ENCODE measurements around the gene PDLIM5.
A peak's percentile ranks its signal among the peaks of the same experiment; 100 is the strongest.

PDLIM5 gene

GRCh38 chr4:94603170-94603747, 151.5 kb downstream of the PDLIM5 start:
- ATAC-seq = peak; percentile 97
- TF ChIP-seq BACH2 (CRISPR knock-in tag; IDR thresholded peaks at IDR 0.05; ENCODE audit: borderline replicate concordance) = no peak
- TF ChIP-seq, protein P1, sequence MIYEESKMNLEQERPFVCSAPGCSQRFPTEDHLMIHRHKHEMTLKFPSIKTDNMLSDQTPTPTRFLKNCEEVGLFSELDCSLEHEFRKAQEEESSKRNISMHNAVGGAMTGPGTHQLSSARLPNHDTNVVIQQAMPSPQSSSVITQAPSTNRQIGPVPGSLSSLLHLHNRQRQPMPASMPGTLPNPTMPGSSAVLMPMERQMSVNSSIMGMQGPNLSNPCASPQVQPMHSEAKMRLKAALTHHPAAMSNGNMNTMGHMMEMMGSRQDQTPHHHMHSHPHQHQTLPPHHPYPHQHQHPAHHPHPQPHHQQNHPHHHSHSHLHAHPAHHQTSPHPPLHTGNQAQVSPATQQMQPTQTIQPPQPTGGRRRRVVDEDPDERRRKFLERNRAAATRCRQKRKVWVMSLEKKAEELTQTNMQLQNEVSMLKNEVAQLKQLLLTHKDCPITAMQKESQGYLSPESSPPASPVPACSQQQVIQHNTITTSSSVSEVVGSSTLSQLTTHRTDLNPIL (CRISPR knock-in tag; IDR thresholded peaks at IDR 0.05; ENCODE audit: low read depth) = peak; percentile 46; the same call in 1 of the 2 replicates
- peak; percentile 72 for TF ChIP-seq ISL1 (CRISPR knock-in tag; IDR thresholded peaks at IDR 0.05)
- no peak for TF ChIP-seq GLIS3 (CRISPR knock-in tag; IDR thresholded peaks at IDR 0.05)
- no peak for TF ChIP-seq ARNTL (CRISPR knock-in tag; IDR thresholded peaks at IDR 0.05; ENCODE audit: borderline replicate concordance, low read depth)
- 0 out of 2 replicates have a peak, but pooled peaks have one; percentile 45 for TF ChIP-seq CSDC2 (CRISPR knock-in tag; IDR thresholded peaks at IDR 0.05)
- no peak for TF ChIP-seq ZFP30 (CRISPR knock-in tag; IDR thresholded peaks at IDR 0.05)
- TF ChIP-seq, protein P2, sequence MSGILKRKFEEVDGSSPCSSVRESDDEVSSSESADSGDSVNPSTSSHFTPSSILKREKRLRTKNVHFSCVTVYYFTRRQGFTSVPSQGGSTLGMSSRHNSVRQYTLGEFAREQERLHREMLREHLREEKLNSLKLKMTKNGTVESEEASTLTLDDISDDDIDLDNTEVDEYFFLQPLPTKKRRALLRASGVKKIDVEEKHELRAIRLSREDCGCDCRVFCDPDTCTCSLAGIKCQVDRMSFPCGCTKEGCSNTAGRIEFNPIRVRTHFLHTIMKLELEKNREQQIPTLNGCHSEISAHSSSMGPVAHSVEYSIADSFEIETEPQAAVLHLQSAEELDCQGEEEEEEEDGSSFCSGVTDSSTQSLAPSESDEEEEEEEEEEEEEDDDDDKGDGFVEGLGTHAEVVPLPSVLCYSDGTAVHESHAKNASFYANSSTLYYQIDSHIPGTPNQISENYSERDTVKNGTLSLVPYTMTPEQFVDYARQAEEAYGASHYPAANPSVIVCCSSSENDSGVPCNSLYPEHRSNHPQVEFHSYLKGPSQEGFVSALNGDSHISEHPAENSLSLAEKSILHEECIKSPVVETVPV (CRISPR knock-in tag; IDR thresholded peaks at IDR 0.05) = no peak
- TF ChIP-seq PATZ1 (CRISPR knock-in tag; IDR thresholded peaks at IDR 0.05; ENCODE audit: borderline replicate concordance) = peak; percentile 46; the same call in 1 of the 2 replicates
- no peak for TF ChIP-seq ESRRG (CRISPR knock-in tag; IDR thresholded peaks at IDR 0.05)
- no peak for TF ChIP-seq ZC3H10 (CRISPR knock-in tag; IDR thresholded peaks at IDR 0.05)
- TF ChIP-seq ZFP3 (CRISPR knock-in tag; IDR thresholded peaks at IDR 0.05) = peak; percentile 77

GRCh38 chr4:94605241-94605805, 153.6 kb downstream of the PDLIM5 start:
- no peak for ATAC-seq
- TF ChIP-seq PATZ1 (CRISPR knock-in tag; IDR thresholded peaks at IDR 0.05; ENCODE audit: borderline replicate concordance) (no peak), ZNF70 (CRISPR knock-in tag; IDR thresholded peaks at IDR 0.05) (no peak), ISL1 (CRISPR knock-in tag; IDR thresholded peaks at IDR 0.05) (no peak), PPARA (CRISPR knock-in tag; IDR thresholded peaks at IDR 0.05; ENCODE audit: borderline replicate concordance) (no peak), TCF4 (CRISPR knock-in tag; IDR thresholded peaks at IDR 0.05; ENCODE audit: borderline replicate concordance) (no peak), CSDC2 (CRISPR knock-in tag; IDR thresholded peaks at IDR 0.05) (no peak), ZNF565 (CRISPR knock-in tag; conservative IDR thresholded peaks at IDR 0.05; ENCODE audit: low read depth) (no peak), TSHZ2 (CRISPR knock-in tag; IDR thresholded peaks at IDR 0.05) (no peak), ESRRG (CRISPR knock-in tag; IDR thresholded peaks at IDR 0.05) (no peak), GLIS3 (CRISPR knock-in tag; IDR thresholded peaks at IDR 0.05) (no peak)
- TF ChIP-seq, protein P1 (CRISPR knock-in tag; IDR thresholded peaks at IDR 0.05; ENCODE audit: low read depth) = no peak

DNA sequence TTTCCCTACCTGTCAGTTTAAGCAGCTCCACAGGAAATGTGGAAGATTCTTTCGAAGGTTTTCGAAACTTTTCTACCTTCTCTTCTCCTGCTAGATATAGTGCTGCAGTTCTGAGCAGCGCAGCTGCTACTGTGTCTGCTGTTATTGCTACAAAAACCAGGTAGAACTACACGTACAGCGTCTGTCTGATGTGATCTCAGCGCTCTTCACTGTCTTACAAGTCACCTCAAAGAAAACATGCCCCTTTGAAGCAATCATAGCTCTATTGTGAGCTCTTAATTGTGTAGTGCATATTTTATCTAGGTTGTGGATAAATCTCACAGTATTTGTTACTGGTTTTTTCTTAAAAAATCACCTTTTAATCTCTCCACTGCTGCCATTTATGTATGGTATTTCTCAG, 158.4 kb downstream of the PDLIM5 start:
- TF ChIP-seq SNAI2 (CRISPR knock-in tag; IDR thresholded peaks at IDR 0.05) (no peak), ZNF565 (CRISPR knock-in tag; conservative IDR thresholded peaks at IDR 0.05; ENCODE audit: low read depth) (no peak), CSDC2 (CRISPR knock-in tag; IDR thresholded peaks at IDR 0.05) (no peak), ARNTL (CRISPR knock-in tag; IDR thresholded peaks at IDR 0.05; ENCODE audit: borderline replicate concordance, low read depth) (no peak)

More for the DNA sequence above, 158.4 kb downstream of the PDLIM5 start:
- ATAC-seq = no peak

Data from SK-N-SH treated with all-trans-retinoic acid at 6 μM for 48 hours (cell line).